NK-92 (cell line): ENCODE data around the gene NEU2.

ENCODE experiments used
- DNase-seq: peaks from one replicate; lab custom pipeline; 2025; ENCODE audit not compliant: unreplicated experiment; lab: John Stamatoyannopoulos, UW

NEU2 gene

GRCh38 chr2:233032551-233033320 is at the start of gene NEU2:
NEU2 (plus strand) TSS chr2:233032672; CDS start chr2:233032672, 0 bp downstream.
- no peak for DNase-seq

- no peak for DNase-seq
These were observed 49.4 kb upstream of the NEU2 start for GRCh38 chr2:232982926-232983668.

GRCh38 chr2:232983669-232984140 is 48.8 kb upstream of the NEU2 start:
- no peak for DNase-seq

- DNase-seq, result no peak
These were observed 47.8 kb upstream of the NEU2 start for GRCh38 chr2:232984451-232985207.

GRCh38 chr2:232986155-232986554 is 46.3 kb upstream of the NEU2 start:
- DNase-seq, result no peak

GRCh38 chr2:232993231-232993821 is 39.1 kb upstream of the NEU2 start:
- DNase-seq, result no peak

GRCh38 chr2:232994446-232994845 is 38.0 kb upstream of the NEU2 start:
- no peak for DNase-seq

GRCh38 chr2:232997749-232998665 is 34.5 kb upstream of the NEU2 start:
- no peak for DNase-seq

GRCh38 chr2:232998666-232998985 is 33.8 kb upstream of the NEU2 start:
- DNase-seq, result no peak

GRCh38 chr2:232999354-232999753 is 33.1 kb upstream of the NEU2 start:
- no peak for DNase-seq

- no peak for DNase-seq
These were observed 31.4 kb upstream of the NEU2 start for GRCh38 chr2:233000886-233001750.

GRCh38 chr2:233002829-233003657 is 29.4 kb upstream of the NEU2 start:
- DNase-seq, result no peak

GRCh38 chr2:233003658-233004555 is 28.6 kb upstream of the NEU2 start:
- no peak for DNase-seq

- DNase-seq, result no peak
These were observed 27.4 kb upstream of the NEU2 start for GRCh38 chr2:233005096-233005495.

GRCh38 chr2:233006648-233007047 is 25.8 kb upstream of the NEU2 start:
- no peak for DNase-seq

- DNase-seq, result no peak
These were observed 25.2 kb upstream of the NEU2 start for GRCh38 chr2:233007270-233007669.

GRCh38 chr2:233007739-233008138 is 24.7 kb upstream of the NEU2 start:
- DNase-seq, result no peak
